ENCODE results near the gene CNOT1. TPM values are rescaled to one million over a fixed set of nuclear protein-coding genes. Genes with fewer than 3 reads are reported as not detected.
A peak's percentile ranks its signal among the peaks of the same experiment; 100 is the strongest.

CNOT1 gene
- total RNA-seq, 6 experiments from 2014 or later = 53.8 to 74.9 (median 65.5) TPM

DNA sequence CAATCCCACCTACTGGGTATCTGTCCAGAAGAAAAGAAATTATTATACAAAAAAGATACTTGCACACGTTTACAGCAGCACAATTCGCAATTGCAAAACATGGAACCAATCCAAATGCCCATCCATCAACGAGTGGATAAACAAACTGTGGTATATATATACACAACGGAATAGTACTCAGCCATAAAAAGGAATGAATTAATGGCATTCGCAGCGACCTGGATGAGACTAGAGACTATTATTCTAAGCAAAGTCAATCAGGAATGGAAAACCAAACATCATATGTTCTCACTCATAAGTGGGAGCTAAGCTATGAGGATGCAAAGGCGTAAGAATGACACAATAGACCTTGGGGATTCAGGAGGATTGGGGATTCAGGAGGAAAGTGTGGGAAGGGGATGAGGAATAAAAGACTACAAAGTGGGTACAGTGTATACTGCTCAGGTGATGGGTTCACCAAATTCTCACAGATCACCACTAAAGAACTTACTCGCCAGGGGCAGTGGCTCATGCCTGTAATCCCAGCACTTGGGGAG, 21.0 kb downstream of the CNOT1 start:
- intact Hi-C loops (cut with DNase I) = no loop called here
- Histone ChIP-seq H3K4me1 (peaks cover 0 to 12% (median 5%) of the 10 kb centered on the region in 4 donors), H3K27me3 (no peaks in the 10 kb centered on the region), H3K4me3 (no peak overlapping the region), H3K27ac (no peak overlapping the region), H3K9me3 (no peaks in the 10 kb centered on the region), H3K36me3 (peaks cover 0 to 3% (median 0%) of the 10 kb centered on the region in 4 donors)
- no peak for DNase-seq
- WGBS (ENCODE audit: insufficient coverage, low coverage, low lambda C conversion rate, missing lambda C conversion rate) = 73% methylated on average over 6 of the region's 8 CpGs
- ATAC-seq = no peak
- TF ChIP-seq POLR2A (IDR thresholded peaks at IDR 0.05) = no peak
- TF ChIP-seq, protein P1, sequence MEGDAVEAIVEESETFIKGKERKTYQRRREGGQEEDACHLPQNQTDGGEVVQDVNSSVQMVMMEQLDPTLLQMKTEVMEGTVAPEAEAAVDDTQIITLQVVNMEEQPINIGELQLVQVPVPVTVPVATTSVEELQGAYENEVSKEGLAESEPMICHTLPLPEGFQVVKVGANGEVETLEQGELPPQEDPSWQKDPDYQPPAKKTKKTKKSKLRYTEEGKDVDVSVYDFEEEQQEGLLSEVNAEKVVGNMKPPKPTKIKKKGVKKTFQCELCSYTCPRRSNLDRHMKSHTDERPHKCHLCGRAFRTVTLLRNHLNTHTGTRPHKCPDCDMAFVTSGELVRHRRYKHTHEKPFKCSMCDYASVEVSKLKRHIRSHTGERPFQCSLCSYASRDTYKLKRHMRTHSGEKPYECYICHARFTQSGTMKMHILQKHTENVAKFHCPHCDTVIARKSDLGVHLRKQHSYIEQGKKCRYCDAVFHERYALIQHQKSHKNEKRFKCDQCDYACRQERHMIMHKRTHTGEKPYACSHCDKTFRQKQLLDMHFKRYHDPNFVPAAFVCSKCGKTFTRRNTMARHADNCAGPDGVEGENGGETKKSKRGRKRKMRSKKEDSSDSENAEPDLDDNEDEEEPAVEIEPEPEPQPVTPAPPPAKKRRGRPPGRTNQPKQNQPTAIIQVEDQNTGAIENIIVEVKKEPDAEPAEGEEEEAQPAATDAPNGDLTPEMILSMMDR (IDR thresholded peaks at IDR 0.05) = no peak

DNA sequence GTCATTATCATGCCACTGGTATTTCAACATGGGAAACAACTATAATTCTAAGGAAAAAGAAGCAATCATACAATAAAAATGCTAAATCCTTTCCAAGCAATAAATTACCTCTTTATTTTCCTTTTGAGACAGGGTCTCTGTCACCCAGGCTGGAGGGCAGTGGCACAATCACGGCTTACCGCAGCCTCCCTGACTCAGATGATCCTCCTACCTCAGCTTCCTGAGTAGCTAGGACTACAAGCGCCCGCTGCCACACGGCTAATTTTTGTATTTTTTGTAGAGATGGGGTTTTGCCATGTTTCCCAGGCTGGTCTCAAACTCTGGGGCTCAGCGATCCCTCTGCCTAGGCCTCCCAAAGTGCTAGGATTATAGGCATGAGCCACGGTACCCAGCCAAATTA, 24.1 kb downstream of the CNOT1 start:
- H3K4me3 ChIP-seq = no peak overlapping the region
- TF ChIP-seq, protein P1 (IDR thresholded peaks at IDR 0.05) = no peak
- TF ChIP-seq POLR2A (IDR thresholded peaks at IDR 0.05) = no peak
- no peak for ATAC-seq
- 92% methylated on average over 6 of the region's 7 CpGs for WGBS (ENCODE audit: insufficient coverage, low coverage, low lambda C conversion rate, missing lambda C conversion rate)
- no peak for DNase-seq
- no peaks in the 10 kb centered on the region for H3K36me3 ChIP-seq
- intact Hi-C loops (cut with DNase I) = no loop called here
- no peaks in the 10 kb centered on the region for H3K27me3 ChIP-seq
- no peaks in the 10 kb centered on the region for H3K9me3 ChIP-seq
- no peak overlapping the region for H3K27ac ChIP-seq
- H3K4me1 ChIP-seq = peaks cover 0 to 11% (median 6%) of the 10 kb centered on the region in 4 donors

DNA sequence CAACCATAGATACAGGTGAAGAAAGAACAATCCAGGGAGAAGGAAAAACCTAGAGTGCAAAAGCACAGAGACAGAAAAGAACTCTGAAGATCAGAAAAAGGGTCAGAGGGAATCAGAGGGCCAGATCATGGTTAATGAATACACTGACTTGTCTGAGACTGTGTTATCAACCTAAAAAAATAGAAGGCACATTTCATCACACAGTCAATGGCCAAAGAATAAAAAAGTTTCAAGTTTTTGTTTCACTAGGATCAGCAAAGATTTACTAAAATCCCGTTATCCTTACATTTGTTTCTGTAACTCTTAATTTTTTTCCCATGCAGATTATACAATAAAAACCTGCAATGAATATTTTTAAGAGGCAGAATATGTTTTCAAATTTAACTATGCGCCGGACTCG, 38.5 kb downstream of the CNOT1 start:
- H3K27ac ChIP-seq = peak overlapping the region in 2 of 3 donors; percentile 42 to 60
- TF ChIP-seq, protein P1 (IDR thresholded peaks at IDR 0.05) = no peak
- no peak for TF ChIP-seq POLR2A (IDR thresholded peaks at IDR 0.05)
- H3K27me3 ChIP-seq = no peaks in the 10 kb centered on the region
- DNase-seq (no peak), ATAC-seq (peak; percentile 85 to 94 (median 93))
- peak overlapping the region in 1 of 3 donors; percentile 20 for H3K4me3 ChIP-seq
- WGBS (ENCODE audit: insufficient coverage, low coverage, low lambda C conversion rate, missing lambda C conversion rate) = 26% methylated on average over 4 of the region's 4 CpGs
- peaks cover 0 to 26% (median 7%) of the 10 kb centered on the region in 4 donors for H3K4me1 ChIP-seq
- intact Hi-C loops (cut with DNase I) = no loop called here
- H3K9me3 ChIP-seq = no peaks in the 10 kb centered on the region
- peaks cover 0 to 46% (median 18%) of the 10 kb centered on the region in 4 donors for H3K36me3 ChIP-seq

DNA sequence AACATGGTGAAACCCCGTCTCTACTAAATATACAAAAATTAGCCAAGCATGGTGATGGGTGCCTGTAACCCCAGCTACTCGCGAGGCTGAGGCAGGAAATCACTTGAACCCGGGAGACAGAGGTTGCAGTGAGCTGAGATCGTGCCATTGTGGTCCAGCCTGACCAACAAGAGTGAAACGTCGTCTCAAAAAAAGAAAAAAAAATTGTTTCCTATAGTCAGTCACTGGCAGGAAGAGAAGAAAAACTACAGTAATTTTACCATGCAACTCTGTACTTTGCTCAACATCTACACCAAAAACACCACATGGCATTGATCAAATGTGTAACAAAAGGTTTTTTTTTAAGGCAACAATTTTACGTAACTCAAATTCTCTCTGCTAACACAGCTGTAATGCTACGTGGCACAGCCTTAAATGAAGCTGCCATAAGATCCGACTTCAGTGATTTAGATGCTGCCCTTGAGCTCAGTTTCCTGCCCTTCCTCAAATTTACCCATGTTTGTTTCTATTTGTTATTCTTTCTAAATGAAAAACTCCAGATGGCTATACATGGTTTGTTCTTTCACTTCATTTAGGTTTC, 40.2 kb downstream of the CNOT1 start:
- DNase-seq = no peak
- no peaks in the 10 kb centered on the region for H3K9me3 ChIP-seq
- H3K4me1 ChIP-seq = peaks cover 0 to 26% (median 7%) of the 10 kb centered on the region in 4 donors
- no peak overlapping the region for H3K27ac ChIP-seq
- TF ChIP-seq, protein P1 (IDR thresholded peaks at IDR 0.05) = no peak
- TF ChIP-seq POLR2A (IDR thresholded peaks at IDR 0.05) = no peak
- H3K4me3 ChIP-seq = no peak overlapping the region
- 56% methylated on average over 10 of the region's 10 CpGs for WGBS (ENCODE audit: insufficient coverage, low coverage, low lambda C conversion rate, missing lambda C conversion rate)
- ATAC-seq = no peak
- H3K27me3 ChIP-seq = no peaks in the 10 kb centered on the region
- intact Hi-C loops (cut with DNase I) = no loop called here
- H3K36me3 ChIP-seq = peaks cover 0 to 55% (median 26%) of the 10 kb centered on the region in 4 donors

All from right lobe of liver (tissue), 6 donors.